DMS153 treated with DMSO at 0.1 percent for 48 hours (cell line): ENCODE measurements around the gene CACNA1F.
A peak's percentile ranks its signal among the peaks of the same experiment; 100 is the strongest.

Experiments
- DNase-seq: peaks from one replicate; lab custom pipeline; 2025; ENCODE audit not compliant: unreplicated experiment; lab: John Stamatoyannopoulos, UW

The CACNA1F gene

GRCh38 chrX:49155900-49156837, 77.0 kb downstream of the CACNA1F start:
- DNase-seq: peak; percentile 29

DNA sequence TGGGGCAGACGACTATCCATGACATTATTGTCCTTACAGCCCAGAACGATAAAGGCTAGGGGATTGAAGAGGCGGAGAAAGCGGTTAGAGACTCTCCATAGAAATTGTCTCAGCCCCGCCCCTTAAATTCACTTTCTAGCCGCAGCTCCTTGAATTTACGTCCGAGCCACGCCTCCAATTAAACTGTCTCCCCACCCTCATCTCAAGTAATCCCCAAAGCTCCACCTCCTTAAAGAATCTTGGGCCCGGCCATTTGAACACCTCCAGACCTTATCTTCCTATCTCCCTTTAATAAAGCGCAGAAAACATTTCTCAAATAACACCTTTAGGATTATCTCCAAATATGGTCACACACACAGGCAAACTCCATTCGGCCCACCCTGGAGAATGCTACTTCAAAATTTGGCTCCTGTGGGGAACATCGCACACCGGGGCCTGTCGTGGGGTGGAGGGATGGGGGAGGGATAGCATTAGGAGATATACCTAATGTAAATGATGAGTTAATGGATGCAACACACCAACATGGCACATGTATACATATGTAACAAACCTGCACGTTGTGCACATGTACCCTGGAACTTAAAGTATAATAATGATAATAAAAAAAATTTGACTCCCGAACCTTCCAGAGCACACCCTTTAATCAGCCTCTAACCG, 77.8 kb downstream of the CACNA1F start:
- peak; percentile 8 for DNase-seq
